Naive B cell (primary cell): ENCODE measurements around the gene RAE1. TPM values are rescaled to one million over a fixed set of nuclear protein-coding genes. Genes with fewer than 3 reads are reported as not detected.
A peak's percentile ranks its signal among the peaks of the same experiment; 100 is the strongest.
"Not testable (repeated sequence)": the region's sequence is repeated elsewhere in the genome, so short reads cannot be mapped to it uniquely, and the experiment has no call there.

ENCODE experiments used
- ATAC-seq, 2 donors: fragments of 150-1000 bp; cut with Tn5 transposase; 2 replicates each; pipeline ENCODE4 v1.10.0; 2021; ENCODE audit warnings: low read depth in 2 of 2, mild to moderate bottlenecking in 2 of 2, moderate library complexity in 2 of 2
- DNase-seq: peaks from one replicate; pipeline ENCODE4 v3.0.0; 2022
- H3K27ac Mint-ChIP-seq, 6 donors: one replicate each; pipeline ENCODE4 v1.8.0; 2020 to 2022; ENCODE audit warnings: mild to moderate bottlenecking in 6 of 6, mixed read lengths in 6 of 6, moderate library complexity in 5 of 6, inconsistent platforms in 2 of 6
- H3K27me3 Mint-ChIP-seq, 3 donors: one replicate each; pipeline ENCODE4 v1.8.0; 2021 to 2022; ENCODE audit warnings: mixed read lengths in 3 of 3, mild to moderate bottlenecking in 1 of 3
- H3K36me3 Mint-ChIP-seq, 2 donors: one replicate each; pipeline ENCODE4 v1.8.0; 2020 to 2022; ENCODE audit warnings: mixed read lengths in 2 of 2, inconsistent platforms in 1 of 2, mild to moderate bottlenecking in 1 of 2
- H3K4me1 Mint-ChIP-seq, 3 donors: one replicate each; pipeline ENCODE4 v1.8.0; 2020 to 2022; ENCODE audit warnings: mixed read lengths in 3 of 3, inconsistent platforms in 1 of 3, mild to moderate bottlenecking in 1 of 3, moderate library complexity in 1 of 3
- H3K4me3 Mint-ChIP-seq, 8 donors: one replicate each; pipeline ENCODE4 v1.8.0; 2020 to 2022; ENCODE audit warnings: mild to moderate bottlenecking in 8 of 8, mixed read lengths in 8 of 8, moderate library complexity in 8 of 8, inconsistent platforms in 2 of 8
- H3K9me3 Mint-ChIP-seq, 7 donors: one replicate each; pipeline ENCODE4 v1.8.0; 2020 to 2022; ENCODE audit warnings: mixed read lengths in 7 of 7, mild to moderate bottlenecking in 5 of 7, inconsistent platforms in 2 of 7, moderate library complexity in 1 of 7
- polyA plus RNA-seq, 6 donors: library from polyadenylated mRNA; unstranded; fragments of 300-500 nt; fragmentation: Illumina TruSeq; gene quantifications; one replicate each; pipeline ENCODE4 v1.2.3, GENCODE V29; 2021; ENCODE audit warnings: low read depth in 6 of 6

RAE1 gene
- polyA plus RNA-seq, 6 donors from 2014 or later, result 31.1 to 55.1 (median 39.8) TPM

DNA sequence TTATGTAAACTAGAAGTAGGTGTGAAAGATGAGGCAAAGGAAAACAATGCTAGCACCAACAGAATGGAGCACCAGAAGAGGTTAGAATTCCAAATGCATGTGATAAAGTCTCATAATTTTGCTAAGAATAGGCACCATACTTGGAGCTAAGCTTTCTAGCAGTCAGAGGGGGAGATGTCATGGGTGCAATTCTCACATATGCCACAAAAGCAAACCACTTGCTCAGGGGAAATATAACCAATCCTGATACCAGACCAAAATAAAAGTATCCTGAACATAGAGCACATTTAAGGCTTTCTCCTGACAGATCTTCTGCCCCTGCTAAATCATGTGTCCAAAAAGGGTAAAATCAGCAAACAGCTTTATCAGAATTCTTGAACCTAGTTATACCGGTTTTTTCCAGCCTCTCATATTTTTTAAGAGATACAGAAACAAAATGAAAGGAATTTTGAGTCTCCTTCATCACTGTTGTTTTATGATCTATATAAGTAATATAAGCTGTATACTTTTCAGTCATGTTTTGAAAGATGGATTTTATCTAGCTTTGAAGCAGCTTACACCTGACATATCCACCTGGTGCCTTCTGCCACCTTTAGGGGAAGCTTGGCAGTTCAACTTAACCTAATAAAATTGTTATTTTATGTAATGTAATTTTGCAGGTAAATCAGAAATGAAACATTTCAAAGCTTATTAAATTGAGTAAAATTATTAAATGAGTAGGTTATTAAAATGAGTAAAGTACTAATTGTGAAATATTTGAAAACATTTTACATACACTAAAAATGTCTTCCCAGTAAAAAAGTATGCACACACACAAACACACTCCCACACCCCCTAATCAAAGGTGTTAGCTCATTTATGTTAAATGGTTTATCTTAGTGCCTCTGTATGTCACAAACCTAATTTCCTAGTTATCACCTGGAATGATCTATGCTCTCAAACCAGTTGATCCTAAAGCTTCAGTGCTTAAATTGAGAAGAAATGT lies 18.7 kb upstream of the RAE1 start:
- Mint-ChIP-seq H3K27ac (no peak overlapping the region), H3K36me3 (no peaks in the 10 kb centered on the region), H3K27me3 (peaks cover 29 to 46% (median 41%) of the 10 kb centered on the region in 3 donors), H3K4me3 (no peak overlapping the region), H3K9me3 (no peaks in the 10 kb centered on the region), H3K4me1 (no peaks in the 10 kb centered on the region)
- ATAC-seq (no peak), DNase-seq (no peak)

DNA sequence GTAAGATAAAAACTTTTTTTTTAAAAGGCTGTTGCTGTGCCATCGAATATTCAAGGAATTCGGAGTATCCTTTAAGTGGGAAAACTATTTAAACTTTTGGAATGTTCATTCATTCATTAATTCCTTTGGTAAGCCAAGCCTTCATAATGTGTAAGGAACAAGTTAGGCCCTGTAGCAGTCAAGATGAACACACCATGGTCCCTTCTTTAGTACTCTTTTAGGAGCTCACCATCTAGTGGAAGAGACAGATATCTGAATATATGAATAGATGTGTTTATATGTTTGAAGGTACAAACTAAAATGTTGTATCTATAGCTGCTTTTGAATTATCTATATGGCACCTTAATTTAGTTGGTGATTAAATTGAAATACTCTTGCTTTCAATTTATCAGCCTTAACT lies 15.7 kb upstream of the RAE1 start:
- no peaks in the 10 kb centered on the region for H3K4me1 Mint-ChIP-seq
- peaks cover 21 to 40% (median 30%) of the 10 kb centered on the region in 3 donors for H3K27me3 Mint-ChIP-seq
- DNase-seq, result no peak
- no peak for ATAC-seq
- H3K9me3 Mint-ChIP-seq, result no peaks in the 10 kb centered on the region
- no peak overlapping the region for H3K4me3 Mint-ChIP-seq
- no peaks in the 10 kb centered on the region for H3K36me3 Mint-ChIP-seq
- no peak overlapping the region for H3K27ac Mint-ChIP-seq

DNA sequence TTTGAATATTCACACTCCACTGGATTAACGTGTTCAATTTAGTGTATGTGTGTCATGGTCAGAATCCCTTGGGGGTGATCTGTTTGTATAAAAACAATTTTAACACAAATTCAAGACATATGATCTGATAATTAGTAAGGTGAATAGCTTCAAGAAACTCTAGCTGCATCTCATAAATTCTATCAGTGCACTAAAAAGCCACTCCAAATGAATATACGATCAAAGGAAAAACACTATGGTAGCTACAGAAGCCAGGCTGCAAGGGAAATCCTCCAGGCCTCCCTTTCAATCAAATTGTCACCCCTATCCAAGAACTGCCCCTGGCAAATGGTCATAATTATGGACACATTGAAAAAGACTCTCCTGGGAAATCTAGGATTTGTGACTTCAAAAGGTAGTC lies 9.4 kb upstream of the RAE1 start:
- H3K27me3 Mint-ChIP-seq, result peaks cover 11 to 38% (median 26%) of the 10 kb centered on the region in 3 donors

DNA sequence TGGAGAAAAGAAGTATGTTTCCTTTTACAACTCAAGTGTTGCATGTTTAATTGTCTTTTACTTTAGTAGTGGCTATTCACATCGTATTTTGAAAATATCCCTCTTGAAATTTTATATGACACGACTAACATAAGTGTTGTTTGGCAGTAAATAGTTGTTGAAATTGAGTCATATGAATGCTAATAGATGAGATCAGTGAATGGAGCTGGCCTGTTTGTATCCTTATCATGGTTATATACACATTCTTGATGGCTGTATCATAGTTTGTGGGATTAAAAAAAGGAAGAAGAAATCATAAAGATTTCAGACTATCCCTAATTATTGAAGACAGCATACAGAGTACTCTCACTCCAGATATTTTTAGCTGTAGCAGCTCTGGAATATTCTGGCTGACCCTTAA lies 8.2 kb upstream of the RAE1 start:
- peaks cover 16 to 37% (median 31%) of the 10 kb centered on the region in 3 donors for H3K27me3 Mint-ChIP-seq
- no peaks in the 10 kb centered on the region for H3K36me3 Mint-ChIP-seq
- no peaks in the 10 kb centered on the region for H3K9me3 Mint-ChIP-seq
- DNase-seq (no peak), ATAC-seq (no peak)
- H3K27ac Mint-ChIP-seq, result no peak overlapping the region
- H3K4me3 Mint-ChIP-seq, result no peak overlapping the region
- no peaks in the 10 kb centered on the region for H3K4me1 Mint-ChIP-seq

More for the DNA sequence above, 9.4 kb upstream of the RAE1 start:
- Mint-ChIP-seq H3K9me3 (no peaks in the 10 kb centered on the region), H3K4me3 (no peak overlapping the region), H3K4me1 (no peaks in the 10 kb centered on the region), H3K36me3 (no peaks in the 10 kb centered on the region), H3K27ac (no peak overlapping the region)
- ATAC-seq (no peak), DNase-seq (no peak)

DNA sequence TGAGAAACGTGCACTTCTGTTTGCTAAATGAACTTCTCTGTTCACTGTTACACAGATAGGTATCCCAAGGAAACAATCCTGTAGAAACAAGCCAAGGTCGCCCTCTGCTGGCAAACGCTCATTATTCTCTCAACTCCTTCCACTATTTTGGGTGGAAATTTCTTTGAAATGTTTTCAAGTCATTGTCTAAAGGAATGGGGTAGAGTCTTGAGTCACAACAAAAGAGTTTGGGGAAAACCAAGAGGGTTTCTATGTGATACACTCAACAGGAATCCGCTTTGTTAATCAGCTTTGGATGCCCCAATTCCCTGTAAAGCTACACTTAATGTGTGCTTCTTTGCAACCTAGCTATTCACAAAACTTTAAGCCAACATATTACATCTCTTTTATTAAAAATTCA lies 4.6 kb upstream of the RAE1 start:
- Mint-ChIP-seq H3K4me1 (peaks cover 0 to 5% (median under 1%) of the 10 kb centered on the region in 3 donors), H3K27me3 (peaks cover 18 to 33% (median 25%) of the 10 kb centered on the region in 3 donors), H3K36me3 (no peaks in the 10 kb centered on the region), H3K9me3 (no peaks in the 10 kb centered on the region), H3K27ac (no peak overlapping the region), H3K4me3 (peak overlapping the region in 1 of 8 donors; percentile 41)
- ATAC-seq (peak in 1 of 2 donors; percentile 35), DNase-seq (peak; percentile 36)

DNA sequence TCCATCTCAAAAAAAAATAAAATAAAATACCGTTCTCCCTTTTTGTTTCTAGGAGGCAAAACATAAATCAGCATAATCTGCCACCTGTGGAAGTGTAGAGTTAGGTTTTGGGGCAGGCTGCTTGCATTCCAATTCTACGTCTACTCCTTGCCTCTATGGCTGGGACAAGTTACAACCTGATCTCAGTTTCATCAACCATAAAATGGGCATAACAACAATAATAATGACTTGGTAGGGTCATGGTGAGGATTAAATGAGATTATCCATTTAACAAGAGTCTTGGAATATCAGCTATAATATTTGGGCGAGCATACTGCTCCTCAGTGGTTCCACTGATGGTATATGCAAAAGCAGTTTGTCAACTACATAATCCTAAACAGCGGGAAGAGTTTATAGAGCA lies 3.7 kb upstream of the RAE1 start:
- DNase-seq (no peak), ATAC-seq (no peak)
- no peaks in the 10 kb centered on the region for H3K36me3 Mint-ChIP-seq
- H3K4me1 Mint-ChIP-seq, result peaks cover 9 to 14% (median 9%) of the 10 kb centered on the region in 3 donors
- peak overlapping the region in 1 of 8 donors; percentile 71 for H3K4me3 Mint-ChIP-seq
- H3K27me3 Mint-ChIP-seq, result peaks cover 16 to 24% (median 18%) of the 10 kb centered on the region in 3 donors
- H3K9me3 Mint-ChIP-seq, result no peaks in the 10 kb centered on the region
- no peak overlapping the region for H3K27ac Mint-ChIP-seq

DNA sequence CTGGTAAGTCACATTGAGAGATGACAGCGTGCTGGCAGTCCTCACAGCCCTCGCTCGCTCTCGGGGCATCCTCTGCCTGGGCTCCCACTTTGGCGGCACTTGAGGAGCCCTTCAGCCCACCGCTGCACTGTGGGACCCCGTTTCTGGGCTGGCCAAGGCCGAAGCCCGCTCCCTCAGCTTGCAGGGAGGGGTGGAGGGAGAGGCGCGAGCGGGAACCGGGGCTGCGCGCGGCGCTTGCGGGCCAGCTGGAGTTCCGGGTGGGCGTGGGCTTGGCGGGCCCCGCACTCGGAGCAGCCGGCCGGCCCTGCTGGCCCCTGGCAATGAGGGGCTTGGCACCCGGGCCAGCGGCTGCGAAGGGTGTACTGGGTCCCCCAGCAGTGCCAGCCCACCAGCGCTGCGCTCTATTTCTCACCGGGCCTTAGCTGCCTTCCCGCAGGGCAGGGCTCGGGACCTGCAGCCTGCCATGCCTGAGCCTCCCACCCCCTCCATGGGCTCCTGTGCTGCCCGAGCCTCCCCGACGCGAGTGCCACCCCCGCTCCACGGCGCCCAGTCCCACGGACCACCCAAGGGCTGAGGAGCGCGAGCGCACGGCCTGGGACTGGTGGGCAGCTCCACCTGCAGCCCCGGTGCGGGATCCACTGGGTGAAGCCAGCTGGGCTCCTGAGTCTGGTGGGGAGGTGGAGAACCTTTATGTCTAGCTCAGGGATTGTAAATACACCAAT lies 2.7 kb upstream of the RAE1 start:
- not testable (repeated sequence) for H3K36me3 Mint-ChIP-seq, H3K27ac Mint-ChIP-seq, ATAC-seq, H3K9me3 Mint-ChIP-seq, DNase-seq
- H3K4me1 Mint-ChIP-seq, result peaks cover 15 to 24% (median 15%) of the 10 kb centered on the region in 3 donors
- H3K4me3 Mint-ChIP-seq, result peak overlapping the region in 1 of 8 donors; percentile 71
- H3K27me3 Mint-ChIP-seq, result peaks cover 9 to 19% (median 12%) of the 10 kb centered on the region in 3 donors

DNA sequence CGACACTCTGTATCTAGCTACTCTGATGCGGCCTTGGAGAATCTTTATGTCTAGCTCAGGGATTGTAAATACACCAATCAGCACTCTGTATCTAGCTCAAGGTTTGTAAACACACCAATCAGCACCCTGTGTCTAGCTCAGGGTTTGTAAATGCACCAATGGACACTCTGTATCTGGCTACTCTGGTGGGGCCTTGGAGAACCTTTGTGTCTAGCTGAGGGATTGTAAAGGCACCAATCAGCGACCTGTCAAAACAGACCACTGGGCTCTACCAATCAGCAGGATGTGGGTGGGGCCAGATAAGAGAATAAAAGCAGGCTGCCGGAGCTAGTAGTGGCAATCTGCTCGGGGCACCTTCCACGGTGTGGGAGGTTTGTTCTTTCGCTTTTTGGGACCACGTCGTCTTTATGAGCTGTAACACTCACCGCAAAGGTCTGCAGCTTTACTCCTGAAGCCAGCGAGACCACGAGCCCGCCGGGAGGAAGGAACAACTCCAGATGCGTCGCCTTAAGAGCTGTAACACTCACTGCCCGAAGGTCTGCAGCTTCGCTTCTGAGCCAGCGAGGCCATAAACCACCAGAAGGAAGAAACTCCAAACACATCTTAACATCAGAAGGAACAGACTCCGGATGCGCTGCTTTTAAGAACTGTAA lies 2.0 kb upstream of the RAE1 start:
- Mint-ChIP-seq H3K4me3 (peak overlapping the region in 6 of 8 donors; percentile 22 to 95 (median 63)), H3K4me1 (peaks cover 15 to 26% (median 18%) of the 10 kb centered on the region in 3 donors), H3K27me3 (peaks cover 9 to 19% (median 12%) of the 10 kb centered on the region in 3 donors)
- not testable (repeated sequence) for H3K36me3 Mint-ChIP-seq, DNase-seq, H3K27ac Mint-ChIP-seq, H3K9me3 Mint-ChIP-seq, ATAC-seq

DNA sequence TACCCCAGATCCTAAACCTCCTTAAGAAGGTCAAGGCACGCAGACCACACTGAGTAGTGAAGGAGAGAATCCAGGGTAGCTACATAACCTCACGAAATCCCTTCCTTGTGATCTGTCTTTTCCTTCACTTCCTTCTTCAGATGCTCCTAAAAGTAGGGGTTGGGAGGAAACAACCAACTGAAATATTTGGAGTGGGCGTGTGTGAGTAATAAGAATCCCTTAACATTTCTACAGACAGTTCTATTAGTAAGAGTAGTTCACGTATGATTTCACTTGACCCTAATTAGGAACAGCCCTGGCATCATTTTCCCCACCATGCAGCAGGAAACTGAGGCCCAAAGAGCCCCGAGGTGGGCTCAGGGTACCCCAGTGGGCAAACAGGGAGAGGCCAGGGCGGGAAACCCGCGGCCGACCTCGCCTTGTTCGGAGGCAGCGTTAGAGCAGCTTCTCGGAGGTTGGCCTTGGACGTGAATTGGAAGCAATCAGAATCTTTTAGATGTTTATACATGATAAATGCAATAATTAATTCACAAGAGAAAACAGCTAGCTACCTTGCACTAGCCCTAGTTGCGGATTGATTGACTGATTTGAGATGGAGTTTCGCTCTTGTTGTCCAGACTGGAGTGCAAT lies 859 bp upstream of the RAE1 start:
- H3K9me3 Mint-ChIP-seq, result no peaks in the 10 kb centered on the region

DNA sequence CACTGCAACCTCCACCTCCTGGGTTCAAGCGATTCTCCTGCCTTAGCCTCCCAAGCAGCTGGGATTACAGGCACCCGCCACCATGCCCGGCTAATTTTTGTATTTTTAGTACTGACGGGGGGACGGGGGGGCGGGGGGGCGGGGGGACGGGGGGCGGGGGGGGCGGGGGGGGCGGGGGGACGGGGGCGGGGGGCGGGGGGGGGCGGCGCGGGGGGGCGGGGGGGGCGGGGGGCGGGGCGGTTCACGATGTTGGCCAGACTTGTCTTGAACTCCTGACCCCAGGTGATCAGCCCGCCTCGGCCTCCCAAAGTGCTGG lies 371 bp upstream of the RAE1 start:
- not testable (repeated sequence) for DNase-seq

More for the DNA sequence above, 859 bp upstream of the RAE1 start:
- ATAC-seq, result no peak
- peaks cover under 1 to 6% of the 10 kb centered on the region in 2 donors for H3K36me3 Mint-ChIP-seq
- DNase-seq, result no peak
- H3K27me3 Mint-ChIP-seq, result peaks cover 9 to 12% (median 11%) of the 10 kb centered on the region in 3 donors
- H3K4me1 Mint-ChIP-seq, result peaks cover 15 to 26% (median 18%) of the 10 kb centered on the region in 3 donors
- peak overlapping the region in 4 of 6 donors; percentile 59 to 79 (median 74) for H3K27ac Mint-ChIP-seq
- peak overlapping the region; percentile 67 to 95 (median 78) for H3K4me3 Mint-ChIP-seq

DNA sequence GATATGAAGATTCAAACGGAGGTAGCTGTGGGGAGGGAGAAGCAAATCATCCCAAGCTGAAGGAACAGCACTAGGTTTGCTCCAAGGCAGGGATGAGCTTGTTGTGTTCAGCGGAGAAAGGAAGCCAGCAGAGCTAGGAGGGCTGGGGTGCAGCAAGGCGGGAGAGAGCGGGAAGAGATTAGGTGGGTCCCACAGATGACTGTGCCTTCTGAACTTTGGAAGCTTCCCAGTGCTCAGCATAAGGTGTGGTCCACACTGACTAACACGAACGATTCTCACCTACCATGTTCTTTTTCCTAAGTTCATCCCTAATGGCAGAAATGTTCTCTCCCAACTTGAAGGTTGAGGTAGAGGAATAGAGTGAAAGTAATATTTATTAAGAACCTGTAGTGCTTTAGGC lies 1.2 kb downstream of the RAE1 start:
- ATAC-seq, result no peak
- Mint-ChIP-seq H3K27ac (peak overlapping the region in 1 of 6 donors; percentile 81), H3K9me3 (no peaks in the 10 kb centered on the region), H3K27me3 (peaks cover 7 to 9% (median 8%) of the 10 kb centered on the region in 3 donors), H3K36me3 (peaks cover 8 to 14% of the 10 kb centered on the region in 2 donors), H3K4me1 (peaks cover 15 to 26% (median 18%) of the 10 kb centered on the region in 3 donors), H3K4me3 (peak overlapping the region in 7 of 8 donors; percentile 53 to 95 (median 89))
- DNase-seq, result no peak

More for the DNA sequence above, 371 bp upstream of the RAE1 start:
- H3K27me3 Mint-ChIP-seq, result peaks cover 9 to 12% (median 11%) of the 10 kb centered on the region in 3 donors
- H3K9me3 Mint-ChIP-seq, H3K36me3 Mint-ChIP-seq, ATAC-seq: not testable (repeated sequence)
- peak overlapping the region in 4 of 6 donors; percentile 78 to 91 (median 85) for H3K27ac Mint-ChIP-seq
- peaks cover 15 to 26% (median 18%) of the 10 kb centered on the region in 3 donors for H3K4me1 Mint-ChIP-seq
- H3K4me3 Mint-ChIP-seq, result peak overlapping the region; percentile 83 to 95 (median 91)

DNA sequence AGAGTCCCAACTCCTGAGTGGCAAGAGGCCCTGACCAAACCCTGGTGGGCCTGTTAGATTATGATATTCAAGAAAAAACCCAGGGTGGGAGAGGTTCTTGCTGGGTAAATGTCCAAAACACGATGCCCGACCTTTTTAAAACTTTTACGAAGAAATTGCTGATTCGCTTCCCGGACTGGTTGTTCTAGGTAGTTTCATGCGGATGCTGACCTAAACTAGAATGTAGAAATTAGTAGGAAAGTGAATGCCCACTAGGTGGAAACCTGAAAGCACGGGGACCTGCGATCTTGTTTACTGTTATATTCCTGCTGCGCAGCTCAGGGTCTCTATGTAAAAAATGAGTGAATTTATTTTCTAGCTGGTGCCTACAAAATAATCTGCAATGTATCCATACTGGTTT lies 2.3 kb downstream of the RAE1 start:
- no peak for ATAC-seq
- no peak for DNase-seq
- H3K4me1 Mint-ChIP-seq, result peaks cover 15 to 26% (median 18%) of the 10 kb centered on the region in 3 donors
- H3K27ac Mint-ChIP-seq, result peak overlapping the region in 3 of 6 donors; percentile 12 to 47 (median 27)
- H3K9me3 Mint-ChIP-seq, result no peaks in the 10 kb centered on the region
- H3K36me3 Mint-ChIP-seq, result peaks cover 8 to 14% of the 10 kb centered on the region in 2 donors
- peak overlapping the region in 5 of 8 donors; percentile 24 to 95 (median 64) for H3K4me3 Mint-ChIP-seq
- no peaks in the 10 kb centered on the region for H3K27me3 Mint-ChIP-seq
